ENCODE data around the gene PHF21A.

Gene PHF21A

GRCh38 chr11:46051102-46051501, 70.2 kb downstream of the PHF21A start:
- no peak for TF ChIP-seq CTCF (IDR thresholded peaks at IDR 0.05; ENCODE audit: low read depth, low read length)
- no peak overlapping the region for H3K4me3 ChIP-seq (ENCODE audit: low read depth, low read length)

GRCh38 chr11:46050662-46051061, 70.6 kb downstream of the PHF21A start:
- no peak for TF ChIP-seq CTCF (IDR thresholded peaks at IDR 0.05; ENCODE audit: low read depth, low read length)
- no peak overlapping the region for H3K4me3 ChIP-seq (ENCODE audit: low read depth, low read length)

- H3K4me3 ChIP-seq (ENCODE audit: low read depth, low read length) = no peak overlapping the region
- TF ChIP-seq CTCF (IDR thresholded peaks at IDR 0.05; ENCODE audit: low read depth, low read length) = no peak
These were observed 71.2 kb downstream of the PHF21A start for GRCh38 chr11:46050003-46050461.

DNA sequence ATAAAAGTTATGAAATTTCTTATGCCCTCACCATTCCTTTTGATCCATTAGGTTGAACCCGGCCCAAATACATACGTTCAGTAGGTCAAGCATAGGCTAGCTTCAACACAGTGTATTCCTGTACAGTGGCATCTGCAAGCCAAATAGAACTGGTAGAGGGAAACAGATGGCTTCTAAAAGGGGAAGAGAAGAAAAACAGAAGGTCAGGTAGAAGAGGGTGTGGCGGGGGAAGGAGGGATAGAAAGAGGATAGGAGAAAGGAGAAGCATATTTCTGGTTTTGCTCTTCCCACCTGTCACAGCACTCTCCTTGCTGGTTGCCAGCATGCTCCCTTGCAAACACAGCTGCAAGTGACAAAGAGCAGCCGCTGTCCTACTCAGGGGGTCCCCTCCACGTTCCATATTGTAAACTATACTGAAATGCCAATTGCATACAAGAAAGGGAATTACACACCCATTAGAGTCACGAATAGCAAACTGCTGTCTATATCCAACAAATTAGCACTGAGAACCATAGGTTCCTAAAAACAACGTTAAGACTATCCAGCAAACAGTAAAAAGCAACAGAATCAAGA, 71.8 kb downstream of the PHF21A start:
- TF ChIP-seq CTCF (IDR thresholded peaks at IDR 0.05; ENCODE audit: low read depth, low read length) = no peak
- no peak overlapping the region for H3K4me3 ChIP-seq (ENCODE audit: low read depth, low read length)

DNA sequence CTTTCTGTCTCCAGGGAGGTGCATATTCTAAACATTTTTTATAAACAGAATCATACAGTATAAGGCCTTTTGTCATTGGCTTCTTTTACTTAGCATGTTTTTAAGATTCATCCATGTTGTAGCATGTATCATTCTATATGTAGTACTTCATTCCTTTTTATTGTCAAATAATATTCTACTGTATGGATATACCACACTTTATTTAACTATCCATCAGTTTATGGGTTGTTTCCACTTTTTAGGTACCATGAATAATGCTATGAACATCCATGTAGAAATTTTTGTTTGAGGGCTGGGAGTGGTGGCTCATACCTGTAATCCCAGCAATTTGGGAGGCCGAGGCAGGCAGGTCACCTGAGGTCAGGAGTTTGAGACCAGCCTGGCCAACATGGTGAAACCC, 73.1 kb downstream of the PHF21A start:
- H3K4me3 ChIP-seq (ENCODE audit: low read depth, low read length) = no peak overlapping the region
- no peak for TF ChIP-seq CTCF (IDR thresholded peaks at IDR 0.05; ENCODE audit: low read depth, low read length)

GRCh38 chr11:46047520-46047919, 73.7 kb downstream of the PHF21A start:
- H3K4me3 ChIP-seq (ENCODE audit: low read depth, low read length) = no peak overlapping the region
- TF ChIP-seq CTCF (IDR thresholded peaks at IDR 0.05; ENCODE audit: low read depth, low read length) = no peak

DNA sequence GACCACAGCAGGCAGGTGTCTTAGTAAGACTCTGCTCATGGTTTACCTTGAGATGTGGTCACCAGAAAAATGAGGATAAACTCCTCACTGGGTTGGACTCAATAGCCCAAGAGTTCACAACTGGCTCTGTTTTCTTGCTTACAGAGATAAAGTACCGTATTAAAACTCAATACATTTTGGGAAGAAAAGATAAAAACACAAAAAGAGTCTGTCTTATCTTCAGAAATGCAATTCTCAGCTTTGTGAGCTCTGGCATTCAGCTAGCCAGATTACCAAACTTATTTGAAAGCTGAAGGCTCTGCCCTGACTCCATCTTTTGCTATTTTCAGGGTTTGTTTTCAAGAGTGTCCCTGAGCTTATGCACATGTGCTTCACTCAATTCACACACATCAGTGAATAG, 75.4 kb downstream of the PHF21A start:
- no peak for TF ChIP-seq CTCF (IDR thresholded peaks at IDR 0.05; ENCODE audit: low read depth, low read length)
- no peak overlapping the region for H3K4me3 ChIP-seq (ENCODE audit: low read depth, low read length)

Measured in WI38 (cell line).